Measurements from ENCODE around the gene AKR1A1.
"Not testable (repeated sequence)": the region's sequence is repeated elsewhere in the genome, so short reads cannot be mapped to it uniquely, and the experiment has no call there.

AKR1A1 gene

GRCh38 chr1:45523516-45523915 lies 27.1 kb upstream of the AKR1A1 start:
- not testable (repeated sequence) for DNase-seq (ENCODE audit: low read depth, low spot score)

- not testable (repeated sequence) for DNase-seq (ENCODE audit: low read depth, low spot score)
These were observed 26.7 kb upstream of the AKR1A1 start for GRCh38 chr1:45523975-45524374.

- no peak for DNase-seq (ENCODE audit: low read depth, low spot score)
These were observed 24.4 kb upstream of the AKR1A1 start for GRCh38 chr1:45526135-45526644.

- DNase-seq (ENCODE audit: low read depth, low spot score), result no peak
These were observed 19.9 kb upstream of the AKR1A1 start for GRCh38 chr1:45530632-45531135.

- no peak for DNase-seq (ENCODE audit: low read depth, low spot score)
These were observed 18.8 kb upstream of the AKR1A1 start for GRCh38 chr1:45531873-45532272.

GRCh38 chr1:45535988-45536766 lies 14.4 kb upstream of the AKR1A1 start:
- DNase-seq (ENCODE audit: low read depth, low spot score), result no peak

- DNase-seq (ENCODE audit: low read depth, low spot score), result no peak
These were observed 13.7 kb upstream of the AKR1A1 start for GRCh38 chr1:45536886-45537285.

- DNase-seq (ENCODE audit: low read depth, low spot score), result no peak
These were observed 9.4 kb upstream of the AKR1A1 start for GRCh38 chr1:45541193-45541592.

GRCh38 chr1:45542591-45542990 lies 8.0 kb upstream of the AKR1A1 start:
- no peak for DNase-seq (ENCODE audit: low read depth, low spot score)

GRCh38 chr1:45543581-45544417 lies 6.8 kb upstream of the AKR1A1 start:
- DNase-seq (ENCODE audit: low read depth, low spot score), result no peak

GRCh38 chr1:45544530-45544929 lies 6.1 kb upstream of the AKR1A1 start:
- no peak for DNase-seq (ENCODE audit: low read depth, low spot score)

- DNase-seq (ENCODE audit: low read depth, low spot score), result no peak
These were observed 5.6 kb upstream of the AKR1A1 start for GRCh38 chr1:45545019-45545493.

- DNase-seq (ENCODE audit: low read depth, low spot score), result no peak
These were observed 4.9 kb upstream of the AKR1A1 start for GRCh38 chr1:45545553-45546310.

GRCh38 chr1:45551684-45552083 lies 1.1 kb downstream of the AKR1A1 start:
- no peak for DNase-seq (ENCODE audit: low read depth, low spot score)

- DNase-seq (ENCODE audit: low read depth, low spot score), result no peak
These were observed 1.7 kb downstream of the AKR1A1 start for GRCh38 chr1:45552331-45552730.

- no peak for DNase-seq (ENCODE audit: low read depth, low spot score)
These were observed 3.6 kb downstream of the AKR1A1 start for GRCh38 chr1:45554198-45554597.

- no peak for DNase-seq (ENCODE audit: low read depth, low spot score)
These were observed 6.9 kb downstream of the AKR1A1 start for GRCh38 chr1:45557422-45557944.

- DNase-seq (ENCODE audit: low read depth, low spot score), result no peak
These were observed 13.2 kb downstream of the AKR1A1 start for GRCh38 chr1:45563843-45564242.

- no peak for DNase-seq (ENCODE audit: low read depth, low spot score)
These were observed 16.1 kb downstream of the AKR1A1 start for GRCh38 chr1:45566722-45567121.

- DNase-seq (ENCODE audit: low read depth, low spot score), result no peak
These were observed 17.3 kb downstream of the AKR1A1 start for GRCh38 chr1:45567911-45568310.

GRCh38 chr1:45568421-45568820 lies 17.8 kb downstream of the AKR1A1 start:
- no peak for DNase-seq (ENCODE audit: low read depth, low spot score)
